Activated naive CD4-positive, alpha-beta T cell treated with anti-CD3 and anti-CD28 coated beads, Interleukin-2, amount 50 U/mL, for 24 hours (primary cell): ENCODE data around the gene CDKN1A.

ENCODE experiments used
- H3K27ac Mint-ChIP-seq: one replicate; pipeline ENCODE4 v1.8.0; 2021; ENCODE audit warnings: mild to moderate bottlenecking, mixed read lengths
- H3K27me3 Mint-ChIP-seq: one replicate; pipeline ENCODE4 v1.8.0; 2021; ENCODE audit warnings: mixed read lengths
- H3K36me3 Mint-ChIP-seq: one replicate; pipeline ENCODE4 v1.8.0; 2021; ENCODE audit warnings: mixed read lengths
- H3K4me1 Mint-ChIP-seq: one replicate; pipeline ENCODE4 v1.8.0; 2021; ENCODE audit warnings: mixed read lengths
- H3K4me3 Mint-ChIP-seq: one replicate; pipeline ENCODE4 v1.8.0; 2021; ENCODE audit warnings: mild to moderate bottlenecking, mixed read lengths
- H3K9me3 Mint-ChIP-seq: one replicate; pipeline ENCODE4 v1.8.0; 2021; ENCODE audit warnings: mixed read lengths

CDKN1A gene

GRCh38 chr6:36678488-36679042 lies at the start of gene CDKN1A:
TSS of gene CDKN1A (plus strand) at chr6:36678714. CDS start at chr6:36684102, 5,388 bp downstream.
- Mint-ChIP-seq H3K9me3 (no peaks in the 10 kb centered on the region), H3K27me3 (no peaks in the 10 kb centered on the region), H3K36me3 (no peaks in the 10 kb centered on the region), H3K4me1 (peaks cover 27% of the 10 kb centered on the region), H3K4me3 (peak within 1 kb of the TSS; percentile 92), H3K27ac (peak within 1 kb of the TSS; percentile 88)

GRCh38 chr6:36629784-36630183 lies 48.7 kb upstream of the CDKN1A start:
- Mint-ChIP-seq H3K4me1 (no peaks in the 10 kb centered on the region), H3K36me3 (no peaks in the 10 kb centered on the region), H3K9me3 (no peaks in the 10 kb centered on the region), H3K27me3 (no peaks in the 10 kb centered on the region), H3K27ac (no peak overlapping the region), H3K4me3 (no peak overlapping the region)

- no peaks in the 10 kb centered on the region for H3K9me3 Mint-ChIP-seq
- no peak overlapping the region for H3K27ac Mint-ChIP-seq
- no peaks in the 10 kb centered on the region for H3K36me3 Mint-ChIP-seq
- no peaks in the 10 kb centered on the region for H3K4me1 Mint-ChIP-seq
- no peak overlapping the region for H3K4me3 Mint-ChIP-seq
- no peaks in the 10 kb centered on the region for H3K27me3 Mint-ChIP-seq
Observed at GRCh38 chr6:36631326-36632011, 47.0 kb upstream of the CDKN1A start.

DNA sequence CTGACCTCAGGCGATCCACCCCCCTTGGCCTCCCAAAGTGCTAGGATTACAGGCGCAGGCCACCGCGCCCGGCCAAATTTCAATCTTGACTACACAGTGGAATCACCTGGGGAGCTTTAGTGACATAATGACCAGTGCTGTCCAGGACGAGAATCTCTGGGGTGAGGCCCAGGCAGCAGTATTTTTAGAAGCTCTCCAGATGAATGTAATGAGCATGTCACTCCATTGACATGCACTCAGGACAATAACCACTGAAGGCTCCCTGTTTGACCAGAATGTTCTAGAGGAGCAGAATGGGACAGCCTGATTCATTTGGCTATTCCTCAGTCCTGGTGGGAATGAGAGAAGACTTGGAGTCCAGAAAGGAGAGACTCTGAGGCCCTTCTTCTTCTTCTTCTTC lies 45.1 kb upstream of the CDKN1A start:
- H3K27ac Mint-ChIP-seq, result no peak overlapping the region
- H3K4me1 Mint-ChIP-seq, result no peaks in the 10 kb centered on the region
- no peaks in the 10 kb centered on the region for H3K27me3 Mint-ChIP-seq
- H3K36me3 Mint-ChIP-seq, result no peaks in the 10 kb centered on the region
- no peak overlapping the region for H3K4me3 Mint-ChIP-seq
- H3K9me3 Mint-ChIP-seq, result no peaks in the 10 kb centered on the region

GRCh38 chr6:36633915-36634314 lies 44.6 kb upstream of the CDKN1A start:
- no peak overlapping the region for H3K27ac Mint-ChIP-seq
- H3K4me3 Mint-ChIP-seq, result no peak overlapping the region
- no peaks in the 10 kb centered on the region for H3K9me3 Mint-ChIP-seq
- H3K27me3 Mint-ChIP-seq, result no peaks in the 10 kb centered on the region
- no peaks in the 10 kb centered on the region for H3K4me1 Mint-ChIP-seq
- no peaks in the 10 kb centered on the region for H3K36me3 Mint-ChIP-seq

- Mint-ChIP-seq H3K36me3 (no peaks in the 10 kb centered on the region), H3K27ac (no peak overlapping the region), H3K4me1 (no peaks in the 10 kb centered on the region), H3K9me3 (no peaks in the 10 kb centered on the region), H3K4me3 (no peak overlapping the region), H3K27me3 (no peaks in the 10 kb centered on the region)
Observed at GRCh38 chr6:36634317-36635108, 44.0 kb upstream of the CDKN1A start.

DNA sequence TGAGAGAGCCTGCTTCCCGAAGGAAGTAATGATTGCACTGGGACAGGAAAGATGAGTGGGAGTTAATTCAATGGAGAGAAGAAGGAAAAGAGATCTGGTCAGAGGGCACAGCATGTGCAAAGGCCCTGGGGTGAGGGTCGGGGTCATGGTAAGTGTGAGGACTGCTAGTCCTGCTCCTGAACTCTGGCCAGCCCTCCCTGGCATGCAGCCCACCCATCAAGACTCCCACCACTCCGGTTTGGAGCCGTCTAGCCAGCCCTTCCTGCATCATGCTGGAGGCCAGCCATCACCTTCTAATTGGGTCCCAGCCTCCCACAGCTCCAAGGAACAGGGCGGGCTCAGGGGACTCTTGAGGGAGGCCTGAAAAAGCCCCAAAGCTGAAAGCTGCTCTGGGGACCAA lies 42.2 kb upstream of the CDKN1A start:
- Mint-ChIP-seq H3K9me3 (no peaks in the 10 kb centered on the region), H3K4me1 (no peaks in the 10 kb centered on the region), H3K27ac (no peak overlapping the region)

GRCh38 chr6:36636687-36637418 lies 41.7 kb upstream of the CDKN1A start:
- H3K4me1 Mint-ChIP-seq, result no peaks in the 10 kb centered on the region
- H3K27ac Mint-ChIP-seq, result no peak overlapping the region
- H3K4me3 Mint-ChIP-seq, result no peak overlapping the region
- H3K36me3 Mint-ChIP-seq, result no peaks in the 10 kb centered on the region
- H3K27me3 Mint-ChIP-seq, result no peaks in the 10 kb centered on the region
- H3K9me3 Mint-ChIP-seq, result no peaks in the 10 kb centered on the region

More for the DNA sequence above, 42.2 kb upstream of the CDKN1A start:
- Mint-ChIP-seq H3K4me3 (no peak overlapping the region), H3K36me3 (no peaks in the 10 kb centered on the region), H3K27me3 (no peaks in the 10 kb centered on the region)

- Mint-ChIP-seq H3K27ac (no peak overlapping the region), H3K36me3 (no peaks in the 10 kb centered on the region), H3K4me1 (no peaks in the 10 kb centered on the region), H3K4me3 (no peak overlapping the region), H3K27me3 (no peaks in the 10 kb centered on the region), H3K9me3 (no peaks in the 10 kb centered on the region)
Observed at GRCh38 chr6:36638579-36638978, 39.9 kb upstream of the CDKN1A start.

- Mint-ChIP-seq H3K27me3 (no peaks in the 10 kb centered on the region), H3K4me3 (no peak overlapping the region), H3K9me3 (no peaks in the 10 kb centered on the region), H3K27ac (no peak overlapping the region), H3K4me1 (no peaks in the 10 kb centered on the region), H3K36me3 (no peaks in the 10 kb centered on the region)
Observed at GRCh38 chr6:36639171-36639808, 39.2 kb upstream of the CDKN1A start.

DNA sequence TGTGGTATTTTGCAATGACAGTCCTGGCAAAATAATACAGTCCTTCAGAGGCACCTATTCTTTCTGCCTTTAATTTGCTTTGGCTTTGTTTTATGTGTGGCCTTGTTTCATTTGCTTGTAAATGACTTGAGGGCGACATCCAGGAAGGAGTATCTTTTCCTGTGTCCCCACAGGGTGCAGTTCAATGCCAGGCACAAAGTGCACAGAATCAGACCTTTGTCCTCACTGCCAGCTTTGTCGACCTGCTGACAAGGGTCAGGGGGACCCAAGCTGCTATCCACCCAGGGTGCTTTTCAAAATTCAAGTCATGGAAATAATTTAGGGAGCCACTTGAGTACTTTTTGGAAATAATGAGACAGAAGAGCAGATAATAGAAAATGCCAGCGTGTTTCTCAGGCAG lies 37.0 kb upstream of the CDKN1A start:
- no peak overlapping the region for H3K27ac Mint-ChIP-seq
- H3K4me3 Mint-ChIP-seq, result no peak overlapping the region
- no peaks in the 10 kb centered on the region for H3K27me3 Mint-ChIP-seq
- H3K36me3 Mint-ChIP-seq, result no peaks in the 10 kb centered on the region
- H3K4me1 Mint-ChIP-seq, result no peaks in the 10 kb centered on the region
- H3K9me3 Mint-ChIP-seq, result no peaks in the 10 kb centered on the region

GRCh38 chr6:36642913-36643817 lies 35.3 kb upstream of the CDKN1A start:
- Mint-ChIP-seq H3K4me1 (no peaks in the 10 kb centered on the region), H3K27me3 (no peaks in the 10 kb centered on the region), H3K4me3 (no peak overlapping the region), H3K27ac (no peak overlapping the region), H3K36me3 (no peaks in the 10 kb centered on the region), H3K9me3 (no peaks in the 10 kb centered on the region)

- H3K4me3 Mint-ChIP-seq, result no peak overlapping the region
- no peaks in the 10 kb centered on the region for H3K4me1 Mint-ChIP-seq
- no peaks in the 10 kb centered on the region for H3K36me3 Mint-ChIP-seq
- H3K27ac Mint-ChIP-seq, result no peak overlapping the region
- no peaks in the 10 kb centered on the region for H3K27me3 Mint-ChIP-seq
- H3K9me3 Mint-ChIP-seq, result no peaks in the 10 kb centered on the region
Observed at GRCh38 chr6:36643977-36644376, 34.5 kb upstream of the CDKN1A start.

DNA sequence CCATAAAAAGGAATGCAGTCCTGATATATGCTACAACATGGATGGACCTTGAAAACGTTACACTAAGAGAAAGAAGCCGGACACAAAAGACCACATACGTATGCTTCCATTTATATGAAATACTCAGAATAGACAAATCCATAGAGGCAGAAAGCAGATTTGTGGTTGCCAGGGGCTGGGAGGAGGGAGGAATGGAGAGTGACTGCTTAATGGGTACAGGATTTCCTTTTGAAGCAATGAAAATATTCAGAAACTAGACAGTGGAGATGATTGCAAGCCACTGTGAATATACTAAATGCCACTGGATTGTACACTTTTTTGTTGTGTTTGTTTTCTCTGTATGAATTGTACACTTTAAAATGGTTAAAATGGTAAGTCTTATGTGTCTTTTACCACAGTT lies 29.4 kb upstream of the CDKN1A start:
- Mint-ChIP-seq H3K27me3 (peaks cover 2% of the 10 kb centered on the region), H3K4me1 (no peaks in the 10 kb centered on the region), H3K9me3 (no peaks in the 10 kb centered on the region), H3K36me3 (no peaks in the 10 kb centered on the region), H3K4me3 (no peak overlapping the region), H3K27ac (no peak overlapping the region)
